ENCODE results near the gene TGFA. TPM values are rescaled to one million over a fixed set of nuclear protein-coding genes. Genes with fewer than 3 reads are reported as not detected.

TGFA gene
- total and polyA plus RNA-seq, 2 donors from 2014 or later: 8.3 to 30.8 TPM

DNA sequence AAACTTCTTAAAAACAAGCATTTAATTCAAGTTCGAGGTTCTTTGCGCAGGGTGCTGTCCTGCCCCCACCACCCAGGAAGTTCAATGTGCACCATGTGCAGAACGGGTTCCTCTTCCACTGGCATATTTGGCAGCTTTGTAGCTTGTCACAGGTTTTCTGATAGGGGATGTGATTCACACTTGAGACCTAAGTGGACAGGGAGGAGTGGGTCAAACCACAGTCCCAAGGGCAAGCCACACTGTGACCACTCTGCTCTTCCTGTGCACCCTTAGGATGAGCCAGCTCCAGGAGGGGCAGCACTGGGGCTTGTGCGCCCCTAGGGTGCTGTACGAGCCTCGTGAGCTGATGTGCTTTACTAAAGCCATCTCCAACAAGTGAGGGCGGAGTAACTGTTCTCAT, 82.5 kb downstream of the TGFA start:
- H3K36me3 ChIP-seq (ENCODE audit: control insufficient read depth in 2 of 3, insufficient read depth in 3 of 3, low read length in 3 of 3): no peaks in the 10 kb centered on the region
- H3K9ac ChIP-seq (ENCODE audit: low read length in 3 of 3): no peak overlapping the region
- no peaks in the 10 kb centered on the region for H3K9me3 ChIP-seq (ENCODE audit: control insufficient read depth in 2 of 3, insufficient read depth in 1 of 3, low read length in 3 of 3)
- H3K4me1 ChIP-seq (ENCODE audit: control insufficient read depth in 2 of 3, insufficient read depth in 2 of 3, low read depth in 1 of 3, low read length in 3 of 3): peaks cover 0 to 5% (median 0%) of the 10 kb centered on the region in 3 donors
- DNase-seq: no peak
- no peak for FAIRE-seq
- intact Hi-C loops (cut with DNase I): no loop called here
- no peak overlapping the region for H3K4me3 ChIP-seq (ENCODE audit: low read length in 3 of 3)
- H3K27ac ChIP-seq (ENCODE audit: low read depth in 2 of 2, low read length in 2 of 2): no peak overlapping the region
- no peaks in the 10 kb centered on the region for H3K27me3 ChIP-seq (ENCODE audit: control insufficient read depth, insufficient read depth, low read length)
- TF ChIP-seq, protein P1, sequence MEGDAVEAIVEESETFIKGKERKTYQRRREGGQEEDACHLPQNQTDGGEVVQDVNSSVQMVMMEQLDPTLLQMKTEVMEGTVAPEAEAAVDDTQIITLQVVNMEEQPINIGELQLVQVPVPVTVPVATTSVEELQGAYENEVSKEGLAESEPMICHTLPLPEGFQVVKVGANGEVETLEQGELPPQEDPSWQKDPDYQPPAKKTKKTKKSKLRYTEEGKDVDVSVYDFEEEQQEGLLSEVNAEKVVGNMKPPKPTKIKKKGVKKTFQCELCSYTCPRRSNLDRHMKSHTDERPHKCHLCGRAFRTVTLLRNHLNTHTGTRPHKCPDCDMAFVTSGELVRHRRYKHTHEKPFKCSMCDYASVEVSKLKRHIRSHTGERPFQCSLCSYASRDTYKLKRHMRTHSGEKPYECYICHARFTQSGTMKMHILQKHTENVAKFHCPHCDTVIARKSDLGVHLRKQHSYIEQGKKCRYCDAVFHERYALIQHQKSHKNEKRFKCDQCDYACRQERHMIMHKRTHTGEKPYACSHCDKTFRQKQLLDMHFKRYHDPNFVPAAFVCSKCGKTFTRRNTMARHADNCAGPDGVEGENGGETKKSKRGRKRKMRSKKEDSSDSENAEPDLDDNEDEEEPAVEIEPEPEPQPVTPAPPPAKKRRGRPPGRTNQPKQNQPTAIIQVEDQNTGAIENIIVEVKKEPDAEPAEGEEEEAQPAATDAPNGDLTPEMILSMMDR (IDR thresholded peaks at IDR 0.05; ENCODE audit: borderline replicate concordance, extremely low read depth, insufficient read depth): no peak

DNA sequence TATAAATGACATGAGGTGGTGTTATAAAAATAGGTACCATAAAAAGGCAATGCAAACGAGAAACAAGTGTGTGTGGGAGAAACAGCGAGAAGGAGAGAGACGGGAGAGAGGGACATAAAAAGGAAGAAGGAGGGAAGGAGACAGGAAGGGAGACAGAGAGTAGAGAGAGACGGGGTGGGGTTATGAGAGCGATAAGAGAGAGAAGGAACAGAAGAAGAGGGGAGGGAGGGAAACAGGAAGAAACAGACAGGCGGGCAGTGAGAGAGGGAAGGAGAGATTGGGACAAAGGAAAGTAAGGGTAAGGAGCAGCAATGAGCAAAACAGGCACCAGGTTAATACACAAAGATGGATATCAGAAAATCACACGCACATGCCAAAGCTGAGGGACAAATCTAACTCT, 83.7 kb downstream of the TGFA start:
- DNase-seq: no peak
- no peaks in the 10 kb centered on the region for H3K9me3 ChIP-seq (ENCODE audit: control insufficient read depth in 2 of 3, insufficient read depth in 1 of 3, low read length in 3 of 3)
- no peak overlapping the region for H3K9ac ChIP-seq (ENCODE audit: low read length in 3 of 3)
- no peak overlapping the region for H3K4me3 ChIP-seq (ENCODE audit: low read length in 3 of 3)
- no peaks in the 10 kb centered on the region for H3K27me3 ChIP-seq (ENCODE audit: control insufficient read depth, insufficient read depth, low read length)
- H3K27ac ChIP-seq (ENCODE audit: low read depth in 2 of 2, low read length in 2 of 2): no peak overlapping the region
- intact Hi-C loops (cut with DNase I): no loop called here
- TF ChIP-seq, protein P1 (IDR thresholded peaks at IDR 0.05; ENCODE audit: borderline replicate concordance, extremely low read depth, insufficient read depth): no peak
- H3K4me1 ChIP-seq (ENCODE audit: control insufficient read depth in 2 of 3, insufficient read depth in 2 of 3, low read depth in 1 of 3, low read length in 3 of 3): peaks cover 0 to 2% (median 0%) of the 10 kb centered on the region in 3 donors
- no peak for FAIRE-seq
- H3K36me3 ChIP-seq (ENCODE audit: control insufficient read depth in 2 of 3, insufficient read depth in 3 of 3, low read length in 3 of 3): no peaks in the 10 kb centered on the region

DNA sequence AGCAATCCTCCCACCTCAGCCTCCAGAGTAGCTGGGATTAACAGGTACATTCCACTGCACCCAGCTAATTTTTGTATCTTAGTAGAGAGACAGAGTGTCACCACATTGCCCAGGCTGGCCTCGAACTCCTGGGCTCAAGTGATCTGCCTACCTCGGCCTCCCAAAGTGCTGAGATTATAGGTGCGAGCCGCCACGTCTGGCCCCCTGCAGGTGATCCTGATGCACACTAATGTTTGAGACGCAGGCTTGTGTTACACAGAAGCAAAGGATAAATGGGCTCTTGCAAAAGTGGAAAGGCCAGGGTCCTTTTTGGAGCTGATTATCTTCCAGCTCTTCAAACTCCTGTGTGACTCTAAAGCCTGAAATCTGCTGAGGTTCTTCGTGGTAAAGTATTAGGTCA, 84.2 kb downstream of the TGFA start:
- H3K4me3 ChIP-seq (ENCODE audit: low read length in 3 of 3): no peak overlapping the region
- no peak for DNase-seq

More for the DNA sequence above, 84.2 kb downstream of the TGFA start:
- Histone ChIP-seq H3K4me1 (ENCODE audit: control insufficient read depth in 2 of 3, insufficient read depth in 2 of 3, low read depth in 1 of 3, low read length in 3 of 3) (peaks cover 0 to 2% (median under 1%) of the 10 kb centered on the region in 3 donors), H3K9me3 (ENCODE audit: control insufficient read depth in 2 of 3, insufficient read depth in 1 of 3, low read length in 3 of 3) (no peaks in the 10 kb centered on the region), H3K27ac (ENCODE audit: low read depth in 2 of 2, low read length in 2 of 2) (no peak overlapping the region), H3K9ac (ENCODE audit: low read length in 3 of 3) (no peak overlapping the region), H3K36me3 (ENCODE audit: control insufficient read depth in 2 of 3, insufficient read depth in 3 of 3, low read length in 3 of 3) (no peaks in the 10 kb centered on the region), H3K27me3 (ENCODE audit: control insufficient read depth, insufficient read depth, low read length) (no peaks in the 10 kb centered on the region)
- FAIRE-seq: no peak
- intact Hi-C loops (cut with DNase I): no loop called here
- TF ChIP-seq, protein P1 (IDR thresholded peaks at IDR 0.05; ENCODE audit: borderline replicate concordance, extremely low read depth, insufficient read depth): no peak

Data from kidney (tissue), 14 donors.